COLO668 (cell line): ENCODE results near the gene ABCC1.
"Not testable (repeated sequence)": the region's sequence is repeated elsewhere in the genome, so short reads cannot be mapped to it uniquely, and the experiment has no call there.

Experiments used
- DNase-seq: peaks from one replicate; lab custom pipeline; 2025; ENCODE audit not compliant: unreplicated experiment; lab: John Stamatoyannopoulos, UW

Gene ABCC1

DNA sequence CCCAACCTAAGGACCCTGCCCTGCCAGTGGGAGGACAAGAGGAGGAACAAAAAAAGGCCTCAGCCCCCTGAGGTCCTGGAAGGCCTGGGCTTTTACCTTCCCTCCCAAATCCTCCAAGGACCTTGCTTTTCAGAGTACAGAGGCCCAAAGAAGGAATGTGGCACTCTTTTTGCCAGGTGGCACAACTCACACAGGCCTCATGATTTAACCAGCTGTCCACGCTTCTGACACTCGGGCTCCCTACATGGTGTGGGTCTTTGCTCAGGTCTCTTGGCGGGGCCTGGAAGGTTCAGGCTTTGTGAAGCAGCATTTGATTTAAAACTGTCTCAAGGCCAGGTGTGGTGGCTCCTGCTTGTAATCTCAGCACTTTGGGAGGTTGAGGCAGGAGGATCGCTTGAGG is 153.3 kb downstream of the ABCC1 start:
- DNase-seq = no peak

DNA sequence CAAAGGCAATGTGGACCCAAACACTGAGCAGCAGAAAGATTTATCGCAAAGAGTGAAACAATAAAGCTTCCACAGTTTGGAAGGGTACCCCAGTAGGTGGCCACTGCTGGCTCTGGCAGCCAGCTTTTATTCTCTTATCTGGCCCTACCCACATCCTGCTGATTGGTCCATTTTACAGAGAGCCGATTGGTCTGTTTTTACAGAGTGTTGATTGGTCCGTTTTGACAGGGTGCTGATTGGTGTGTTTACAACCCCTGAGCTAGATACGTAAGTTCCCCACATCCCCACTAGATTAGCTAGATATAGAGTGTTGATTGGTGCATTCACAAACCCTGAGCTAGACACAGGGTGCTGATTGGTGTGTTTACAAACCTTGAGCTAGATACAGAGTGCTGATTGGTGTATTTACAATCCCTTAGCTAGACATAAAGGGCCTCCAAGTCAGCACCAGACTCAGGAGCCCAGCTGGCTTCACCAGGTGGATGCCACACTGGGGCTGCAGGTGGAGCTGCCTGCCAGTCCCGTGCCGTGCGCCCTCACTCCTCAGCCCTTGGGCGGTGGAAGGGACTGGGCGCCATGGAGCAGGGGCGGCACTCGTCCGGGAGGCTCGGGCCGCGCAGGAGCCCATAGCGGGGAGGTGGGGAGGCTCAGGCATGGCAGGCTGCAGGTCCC is 154.9 kb downstream of the ABCC1 start:
- DNase-seq = not testable (repeated sequence)

- DNase-seq = not testable (repeated sequence)
Observed at GRCh38 chr16:16104804-16105141, 155.4 kb downstream of the ABCC1 start.

DNA sequence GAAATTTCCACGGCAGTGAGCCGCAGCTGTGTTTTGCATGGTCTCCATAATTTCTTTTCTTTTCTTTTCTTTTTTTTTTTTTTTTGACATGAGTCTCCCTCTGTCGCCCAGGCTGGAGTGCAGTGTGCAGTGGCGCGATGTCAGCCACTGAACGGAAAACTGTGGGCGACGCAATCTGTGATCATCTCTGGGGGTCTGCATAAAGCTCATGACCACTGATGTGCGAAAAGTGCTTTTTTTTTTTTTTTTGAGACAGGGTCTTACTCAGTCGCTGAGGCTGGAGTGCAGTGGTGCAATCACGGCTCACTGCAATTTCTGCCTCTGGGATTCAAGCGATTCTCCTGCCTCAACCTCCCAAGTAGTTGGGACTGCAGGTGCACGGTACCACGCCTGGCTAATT is 156.2 kb downstream of the ABCC1 start:
- DNase-seq = no peak

DNA sequence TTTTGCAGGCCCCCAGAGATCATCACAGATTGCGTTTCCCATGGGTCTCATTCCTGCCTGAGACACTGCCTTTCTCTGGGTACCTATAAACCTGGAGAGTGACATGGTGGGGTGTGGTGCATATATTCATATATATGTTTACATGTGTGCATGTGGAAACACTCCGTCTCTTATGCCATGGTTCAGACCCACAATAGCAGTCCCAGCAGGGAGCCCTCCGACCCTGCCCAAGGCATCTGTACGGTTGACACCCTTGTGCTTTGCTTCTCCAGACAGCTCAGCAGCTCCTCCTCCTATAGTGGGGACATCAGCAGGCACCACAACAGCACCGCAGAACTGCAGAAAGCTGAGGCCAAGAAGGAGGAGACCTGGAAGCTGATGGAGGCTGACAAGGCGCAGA is 157.1 kb downstream of the ABCC1 start:
- DNase-seq = no peak

GRCh38 chr16:16107839-16108238 is 158.4 kb downstream of the ABCC1 start:
- DNase-seq = no peak

DNA sequence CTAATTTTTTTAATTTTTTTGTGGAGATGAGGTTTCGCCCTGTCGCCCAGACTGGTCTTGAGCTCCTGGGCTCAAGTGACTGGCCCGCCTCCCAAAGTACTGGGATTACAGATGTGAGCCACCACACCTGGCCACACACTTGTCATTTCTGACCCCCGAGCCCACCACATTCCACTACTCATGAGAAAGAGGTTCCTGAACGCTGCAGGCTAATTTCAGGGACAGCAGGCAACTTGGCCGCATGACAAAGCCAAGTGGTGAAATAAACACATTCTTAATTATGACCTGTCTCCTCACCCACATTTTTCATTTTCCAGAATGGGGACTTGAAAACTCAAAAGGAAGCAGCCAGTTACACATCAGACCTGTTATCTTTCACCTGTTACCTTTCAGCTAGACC is 159.3 kb downstream of the ABCC1 start:
- DNase-seq = no peak

DNA sequence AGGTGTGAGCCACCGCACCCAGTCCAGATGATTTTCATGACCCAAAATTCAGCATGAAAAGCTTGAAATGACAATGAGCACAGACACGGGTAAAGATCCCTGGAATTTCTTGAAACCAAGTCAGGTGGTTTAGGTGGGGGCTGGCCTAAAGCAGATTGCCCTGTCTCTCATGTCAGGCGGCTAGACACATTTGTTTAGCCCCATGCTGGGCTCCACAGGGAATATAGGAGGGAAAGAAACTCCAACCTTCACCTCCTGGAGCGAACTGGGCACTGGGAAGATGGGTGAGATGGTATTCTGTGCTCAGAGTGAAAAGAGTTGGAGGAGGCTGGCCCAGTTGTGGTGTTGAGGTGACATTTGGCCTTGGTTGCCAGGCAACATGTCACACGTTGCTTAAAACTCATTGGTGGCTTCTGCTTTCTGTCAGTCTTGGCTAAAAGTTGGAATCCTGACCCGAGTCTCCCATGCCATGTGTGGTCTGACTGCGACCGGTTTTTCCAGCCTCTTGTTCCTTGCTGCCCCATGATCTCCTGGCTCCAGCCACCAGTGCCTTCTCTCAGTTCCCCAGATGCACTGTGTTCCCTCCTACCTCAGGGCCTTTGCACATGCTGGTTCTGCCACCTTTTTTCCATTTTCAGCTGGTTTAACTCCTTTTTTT is 160.2 kb downstream of the ABCC1 start:
- no peak for DNase-seq

DNA sequence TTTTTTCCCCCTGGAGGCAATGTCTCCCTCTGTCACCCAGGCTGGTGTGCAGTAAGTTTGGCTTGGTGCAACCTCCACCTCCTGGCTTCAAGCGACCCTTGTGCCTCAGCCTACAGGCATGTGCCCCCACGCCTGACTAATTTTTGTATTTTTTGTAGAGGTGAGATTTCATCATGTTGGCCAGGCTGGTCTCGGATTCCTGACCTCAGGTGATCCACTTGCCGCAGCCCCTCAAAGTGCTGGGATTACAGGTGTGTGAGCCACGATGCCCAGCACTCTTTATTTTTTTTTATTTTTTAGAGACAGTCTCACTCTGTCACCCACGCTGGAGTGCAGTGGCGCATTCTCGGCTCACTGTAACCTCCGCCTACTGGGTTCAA is 160.7 kb downstream of the ABCC1 start:
- no peak for DNase-seq

DNA sequence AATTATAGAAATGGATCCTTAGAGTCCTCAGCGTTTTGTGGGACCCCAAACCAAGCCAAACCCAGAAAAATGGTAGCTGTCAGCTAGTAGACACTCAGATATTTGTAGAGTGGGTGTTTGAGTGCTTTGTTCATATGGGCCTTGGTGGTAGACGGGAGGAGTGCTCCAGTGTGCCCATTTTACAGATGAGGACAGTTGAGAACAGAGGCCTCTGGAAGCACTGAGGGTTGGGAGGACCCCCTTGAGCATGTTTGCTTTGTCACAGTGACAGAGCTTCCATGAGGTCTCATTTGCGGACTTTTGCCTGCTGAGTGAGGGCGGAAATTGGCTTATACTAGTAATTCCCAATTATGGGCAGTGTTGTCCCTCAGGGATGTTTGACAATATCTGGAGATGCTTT is 162.2 kb downstream of the ABCC1 start:
- no peak for DNase-seq

GRCh38 chr16:16112450-16113053 is 163.1 kb downstream of the ABCC1 start:
- no peak for DNase-seq

DNA sequence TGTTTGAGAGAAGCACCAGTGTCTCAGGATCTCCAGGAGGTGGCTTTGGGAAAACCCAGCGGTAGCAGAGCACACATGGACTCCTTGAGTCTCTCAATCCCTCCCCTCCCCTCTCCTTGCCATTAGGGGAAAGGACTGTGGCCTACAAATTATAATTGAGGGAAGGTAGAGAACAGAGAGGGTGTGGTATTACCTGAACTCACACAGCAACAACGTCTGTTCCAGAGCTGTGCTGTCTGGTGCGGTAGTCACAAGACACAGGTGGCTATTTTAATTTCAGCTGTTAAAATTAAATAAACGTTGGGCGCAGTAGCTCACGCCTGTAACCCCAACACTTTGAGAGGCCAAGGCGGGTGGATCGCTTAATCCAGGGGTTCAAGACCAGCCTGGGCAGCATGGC is 163.7 kb downstream of the ABCC1 start:
- DNase-seq = no peak

GRCh38 chr16:16116841-16117240 is 167.4 kb downstream of the ABCC1 start:
- DNase-seq = no peak

DNA sequence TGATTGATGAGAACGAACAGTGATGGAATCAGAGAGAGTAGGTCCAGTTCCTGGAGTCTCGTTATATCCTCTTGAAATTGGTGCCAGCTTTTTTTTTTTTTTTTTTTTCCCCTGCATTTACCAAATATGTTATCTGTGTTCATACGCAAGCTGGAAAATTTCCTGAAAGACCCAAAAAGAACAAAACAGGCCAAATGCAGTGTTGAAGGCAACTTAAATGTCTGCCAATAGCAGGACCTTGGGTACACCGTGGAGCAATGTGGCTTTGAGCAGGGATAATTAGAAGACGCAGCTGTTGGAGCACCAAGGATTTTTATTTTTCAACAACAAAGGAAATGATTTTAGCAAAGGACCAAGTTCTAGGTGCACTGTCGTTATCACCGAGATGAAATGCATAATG is 168.9 kb downstream of the ABCC1 start:
- no peak for DNase-seq

GRCh38 chr16:16120044-16120381 is 170.6 kb downstream of the ABCC1 start:
- peak; percentile 86 for DNase-seq

DNA sequence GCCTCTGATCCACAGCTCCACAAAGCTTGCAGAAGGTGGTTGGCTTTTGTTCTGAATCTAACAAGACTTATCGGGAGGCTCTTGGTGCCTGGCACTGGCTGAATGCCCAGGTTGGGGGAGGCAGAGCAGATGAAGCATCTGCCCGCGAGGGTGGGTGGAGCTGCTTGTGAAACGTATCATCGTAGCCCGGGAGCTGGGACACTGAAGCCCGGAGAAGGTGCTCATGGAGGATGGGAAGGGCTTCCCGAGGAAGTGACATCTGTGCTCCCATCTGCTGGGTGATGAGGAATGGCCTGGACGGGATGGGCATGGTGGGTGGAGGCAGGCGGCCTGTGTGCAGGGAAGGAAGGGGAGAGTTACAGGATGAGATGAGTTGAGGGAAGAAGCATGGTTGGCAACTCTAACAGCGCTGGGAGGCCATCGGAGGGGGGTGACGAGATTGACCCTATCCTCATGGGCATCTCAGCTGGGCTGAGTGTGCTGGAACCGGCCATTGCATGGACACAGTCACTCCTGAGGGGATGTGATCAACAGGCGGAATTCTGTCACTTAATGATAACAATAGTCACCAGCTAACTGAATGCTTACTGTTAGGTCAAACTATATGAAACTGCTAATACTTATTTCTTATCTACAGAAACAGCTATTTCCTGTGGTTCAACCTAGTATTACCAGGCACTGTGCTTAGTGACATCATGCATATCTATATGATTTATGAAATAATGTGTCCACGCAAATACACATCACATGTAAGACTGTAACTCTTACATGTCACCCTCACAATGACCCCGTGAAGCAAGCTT is 171.2 kb downstream of the ABCC1 start:
- peak; percentile 86 for DNase-seq

GRCh38 chr16:16121185-16121727 is 171.8 kb downstream of the ABCC1 start:
- no peak for DNase-seq

DNA sequence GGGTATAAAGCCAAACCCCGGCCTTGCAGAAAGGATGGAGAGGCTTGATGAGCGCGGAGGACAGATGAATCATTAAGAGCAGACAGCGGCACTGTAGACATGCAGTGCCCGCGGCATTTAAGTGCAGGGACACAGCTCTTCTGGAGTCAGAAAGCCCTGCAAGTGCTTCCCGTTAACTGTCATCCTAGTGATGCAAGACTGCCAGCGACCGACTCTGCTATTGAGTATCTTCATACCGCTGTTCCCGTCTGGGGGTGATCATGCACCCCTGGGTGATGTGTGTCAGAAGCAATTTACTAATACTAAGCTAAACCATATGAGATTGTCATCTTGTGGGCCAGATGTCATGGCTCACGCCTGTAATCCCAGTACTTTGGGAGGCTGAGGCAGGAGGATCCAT is 172.8 kb downstream of the ABCC1 start:
- no peak for DNase-seq

- no peak for DNase-seq
Observed at GRCh38 chr16:16124438-16124837, 175.0 kb downstream of the ABCC1 start.

GRCh38 chr16:16124974-16125373 is 175.6 kb downstream of the ABCC1 start:
- no peak for DNase-seq

DNA sequence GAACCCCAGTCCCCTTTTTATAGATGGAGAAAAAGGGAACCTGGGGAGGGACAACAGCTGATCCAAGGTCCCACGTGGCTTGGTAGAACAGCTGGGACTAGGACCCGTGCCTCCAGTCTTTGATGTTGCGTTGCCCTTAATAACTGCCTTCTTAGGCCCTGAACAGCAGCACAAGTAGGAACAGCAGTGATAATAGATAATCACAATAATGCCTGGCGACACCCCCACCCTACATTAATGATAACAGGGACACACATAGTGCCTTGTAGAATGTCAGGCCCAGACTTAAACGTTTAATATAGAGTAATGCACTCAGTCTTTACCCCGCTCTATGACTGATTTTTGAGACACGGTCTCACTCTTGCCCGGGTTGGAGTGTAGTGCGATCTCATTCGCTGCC is 177.5 kb downstream of the ABCC1 start:
- no peak for DNase-seq
